Sigmoid colon (tissue), 7 donors: ENCODE results near the gene MAP1LC3B2. TPM values are rescaled to one million over a fixed set of nuclear protein-coding genes. Genes with fewer than 3 reads are reported as not detected.

ENCODE experiments used
- DNase-seq: peaks from one replicate; pipeline ENCODE4 v3.0.0-alpha.2; 2019
- H3K27ac ChIP-seq, 4 donors: fragments of 200-600 bp; sonication (generic); one replicate each; pipeline ENCODE4 v1.5.1; 2016 to 2019; ENCODE audit warnings: mild to moderate bottlenecking in 1 of 4
- H3K27me3 ChIP-seq, 3 donors: fragments of 200-600 bp; sonication (generic); one replicate each; pipeline ENCODE4 v1.5.1; 2019; ENCODE audit warnings: mild to moderate bottlenecking in 1 of 3
- H3K36me3 ChIP-seq, 4 donors: fragments of 200-600 bp; sonication (generic); one replicate each; pipeline ENCODE4 v1.5.1; 2016 to 2019
- H3K4me1 ChIP-seq, 4 donors: fragments of 200-600 bp; sonication (generic); one replicate each; pipeline ENCODE4 v1.5.1; 2017 to 2019
- H3K4me3 ChIP-seq, 4 donors: fragments of 200-600 bp; sonication (generic); one replicate each; pipeline ENCODE4 v1.5.1; 2017 to 2019; ENCODE audit warnings: mild to moderate bottlenecking in 2 of 4, moderate library complexity in 1 of 4
- H3K9me3 ChIP-seq, 4 donors: fragments of 200-600 bp in 3 of 4; sonication (generic) in 3 of 4; one replicate each; pipeline versions ENCODE4 v1.5.1 to v1.6.1; 2013 to 2019
- CTCF ChIP-seq, 4 experiments: fragments of 450-650 bp in 3 of 4; fragments of 200-600 bp in 1 of 4; IDR thresholded peaks; one replicate each; pipeline ENCODE4 v1.5.1; 2016 to 2019; ENCODE audit warnings: antibody characterized with exemption in 4 of 4, mild to moderate bottlenecking in 3 of 4, moderate library complexity in 2 of 4
- EP300 ChIP-seq, 4 donors: sonication (generic); formaldehyde crosslinking; IDR thresholded peaks; one replicate each; pipeline ENCODE4 v1.6.1; 2017; ENCODE audit warnings: antibody characterized with exemption in 4 of 4
- POLR2A ChIP-seq, 2 donors: fragments of 450-650 bp; IDR thresholded peaks; one replicate each; pipeline ENCODE4 v1.6.1; 2016; ENCODE audit warnings: antibody characterized with exemption in 2 of 2, mild to moderate bottlenecking in 2 of 2, moderate library complexity in 2 of 2
- POLR2AphosphoS5 ChIP-seq, 4 donors: sonication (generic); formaldehyde crosslinking; IDR thresholded peaks; one replicate each; pipeline ENCODE4 v1.6.1; 2017; ENCODE audit warnings: antibody characterized with exemption in 4 of 4
- WGBS, 2 donors: extraction: QIAGEN DNeasy Blood & Tissue Kit; methylation state at CpG; one replicate each; pipeline ENCODE4 v1.1.7; 2013; 5-methylcytosine and 5-hydroxymethylcytosine counted together
- intact Hi-C: fragments of 100-400 bp; cut with DNase I; formaldehyde crosslinking; loops from one replicate; pipeline ENCODE4 v1.15.1; 2023
- polyA plus RNA-seq, 3 donors: library from polyadenylated mRNA; stranded (reverse); fragments of 200-250 nt; gene quantifications; one replicate each; pipeline ENCODE4 v1.2.3, GENCODE V29; 2013
- total RNA-seq, 4 donors: library from RNA; depleted of rRNA; stranded (reverse); fragments of >200 nt; gene quantifications; one replicate each; pipeline ENCODE4 v1.1.0, GENCODE V29; 2016
- donor health status: healthy with polysubstance abuse.
- donor health status: Bipolar disorder and iron deficiency.
- donor health status: healthy.

The MAP1LC3B2 gene
- total and polyA plus RNA-seq, 7 donors = 0.90 to 6.2 (median 2.9) TPM; not detected in 3

GRCh38 chr12:116615141-116615861, 56.1 kb downstream of the MAP1LC3B2 start:
- no peak overlapping the region for H3K27ac ChIP-seq
- no peaks in the 10 kb centered on the region for H3K27me3 ChIP-seq
- no peak for DNase-seq
- WGBS, 2 donors = 82 to 85% methylated on average over 13 of the region's 13 CpGs
- no peaks in the 10 kb centered on the region for H3K36me3 ChIP-seq
- intact Hi-C loops = no loop called here
- peaks cover 0 to 4% (median 0%) of the 10 kb centered on the region in 4 donors for H3K9me3 ChIP-seq
- TF ChIP-seq POLR2AphosphoS5 (IDR thresholded peaks at IDR 0.05) (no peak), CTCF (IDR thresholded peaks at IDR 0.05) (no peak), POLR2A (IDR thresholded peaks at IDR 0.05) (no peak), EP300 (IDR thresholded peaks at IDR 0.05) (no peak)
- no peak overlapping the region for H3K4me3 ChIP-seq
- H3K4me1 ChIP-seq = no peaks in the 10 kb centered on the region

DNA sequence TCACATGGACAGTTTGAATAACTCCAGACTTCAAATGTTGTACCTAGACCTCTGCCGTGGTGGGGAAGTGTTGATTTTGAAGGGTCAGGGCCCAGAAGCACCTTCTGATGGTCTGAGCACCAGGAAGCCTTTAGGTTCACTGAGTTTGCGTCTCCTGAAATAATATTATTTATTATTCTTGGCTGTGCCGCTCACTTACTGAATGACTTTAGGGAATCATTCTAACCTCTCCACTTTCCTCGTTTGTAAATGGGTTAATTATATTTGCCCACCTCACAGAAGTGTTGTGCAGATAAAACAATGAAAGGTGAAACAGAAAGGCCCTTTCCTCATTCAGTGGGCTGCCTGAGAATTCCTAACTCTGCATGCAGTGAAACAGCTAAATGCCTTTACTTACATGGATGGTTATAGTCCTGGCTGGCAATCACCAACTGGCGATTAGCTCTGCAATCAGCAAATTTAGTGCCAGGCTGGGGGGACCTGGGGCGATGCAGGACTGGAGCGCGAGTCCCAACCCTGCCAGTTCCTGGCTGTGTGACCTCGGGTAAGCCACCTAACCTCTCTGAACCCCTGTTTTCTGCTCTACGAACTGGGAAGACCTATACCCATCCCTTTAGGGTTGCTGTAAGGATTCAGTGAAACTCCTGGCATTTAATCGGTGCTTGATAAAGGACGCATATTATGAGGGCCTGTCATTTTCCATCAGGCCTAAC, 57.5 kb downstream of the MAP1LC3B2 start:
- Histone ChIP-seq H3K27ac (no peak overlapping the region), H3K27me3 (no peaks in the 10 kb centered on the region), H3K9me3 (peaks cover 0 to 4% (median 0%) of the 10 kb centered on the region in 4 donors), H3K36me3 (no peaks in the 10 kb centered on the region), H3K4me3 (no peak overlapping the region), H3K4me1 (no peaks in the 10 kb centered on the region)
- TF ChIP-seq EP300 (IDR thresholded peaks at IDR 0.05) (no peak), POLR2A (IDR thresholded peaks at IDR 0.05) (no peak), CTCF (IDR thresholded peaks at IDR 0.05) (no peak), POLR2AphosphoS5 (IDR thresholded peaks at IDR 0.05) (no peak)
- DNase-seq = no peak
- intact Hi-C loops = no loop called here
- 79 to 88% methylated on average over 12 of the region's 12 CpGs for WGBS, 2 donors

DNA sequence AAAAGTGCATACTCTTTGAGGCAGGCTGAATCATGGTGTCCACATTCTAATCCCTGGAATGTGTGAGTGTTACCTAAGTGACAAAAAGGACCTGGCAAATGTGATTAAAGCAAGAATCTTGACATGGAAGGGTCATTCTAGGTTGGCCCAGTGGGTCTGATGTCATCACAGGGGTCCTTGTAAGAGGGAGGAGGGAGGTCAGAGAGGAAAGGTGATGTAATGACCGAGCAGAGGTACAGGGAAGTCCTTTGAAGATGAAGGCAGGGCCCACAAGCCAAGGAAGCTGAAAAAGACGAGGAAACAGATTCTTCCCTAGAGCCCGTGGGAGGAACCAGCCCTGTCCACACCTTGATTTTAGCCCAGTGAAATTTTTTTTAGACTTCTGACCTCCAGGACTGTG, 60.1 kb downstream of the MAP1LC3B2 start:
- WGBS, 2 donors = 52 to 67% methylated on average over 3 of the region's 3 CpGs
- Histone ChIP-seq H3K4me1 (no peaks in the 10 kb centered on the region), H3K36me3 (no peaks in the 10 kb centered on the region), H3K9me3 (peaks cover 0 to 8% (median 2%) of the 10 kb centered on the region in 4 donors), H3K4me3 (no peak overlapping the region), H3K27me3 (no peaks in the 10 kb centered on the region), H3K27ac (no peak overlapping the region)
- DNase-seq = no peak
- TF ChIP-seq CTCF (IDR thresholded peaks at IDR 0.05) (no peak), POLR2AphosphoS5 (IDR thresholded peaks at IDR 0.05) (no peak), EP300 (IDR thresholded peaks at IDR 0.05) (no peak), POLR2A (IDR thresholded peaks at IDR 0.05) (no peak)
- intact Hi-C loops = no loop called here

DNA sequence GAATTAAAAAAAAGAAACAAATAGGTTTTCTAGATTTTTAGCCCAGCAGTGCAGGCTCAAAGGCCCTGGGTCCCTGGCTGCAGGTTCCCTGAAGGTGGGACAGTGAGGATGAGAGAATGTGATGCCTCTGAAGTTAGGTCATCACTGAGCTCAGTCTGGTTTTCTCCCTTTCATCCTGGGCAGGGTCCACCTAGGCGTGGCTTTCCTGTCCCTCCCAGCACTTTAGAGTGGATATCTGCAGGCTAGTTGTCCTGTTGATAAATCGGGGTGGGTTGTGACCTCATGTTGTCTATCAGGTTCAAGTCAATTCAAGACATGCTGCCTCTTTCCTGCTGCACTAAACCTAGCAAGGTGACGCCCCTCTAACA, 60.9 kb downstream of the MAP1LC3B2 start:
- Histone ChIP-seq H3K4me1 (no peaks in the 10 kb centered on the region), H3K27me3 (no peaks in the 10 kb centered on the region), H3K27ac (no peak overlapping the region), H3K4me3 (no peak overlapping the region), H3K36me3 (no peaks in the 10 kb centered on the region), H3K9me3 (peaks cover 0 to 8% (median 2%) of the 10 kb centered on the region in 4 donors)
- WGBS, 2 donors = 21 to 52% methylated on average over 3 of the region's 3 CpGs
- intact Hi-C loops = no loop called here
- TF ChIP-seq CTCF (IDR thresholded peaks at IDR 0.05) (no peak), POLR2AphosphoS5 (IDR thresholded peaks at IDR 0.05) (no peak), POLR2A (IDR thresholded peaks at IDR 0.05) (no peak), EP300 (IDR thresholded peaks at IDR 0.05) (no peak)
- DNase-seq = no peak
